K562 (cell line): ENCODE data around the gene ZNF565. TPM values are rescaled to one million over a fixed set of nuclear protein-coding genes. Genes with fewer than 3 reads are reported as not detected.

Experiments
- ATAC-seq: fragments of 200-7000 bp; cut with Tn5 transposase; 3 replicates; pipeline ENCODE4 v1.9.1; 2020; ENCODE audit warnings: moderate library complexity
- BruUV-seq: library from RNA; stranded (reverse); fragments of 400-500 nt; replicated peaks from 2 replicates; lab custom pipeline; 2021; lab: Mats Ljungman, UMichigan
- CTCF ChIA-PET: fragments of 300-600 bp; formaldehyde crosslinking; extraction: SDS; loops from one replicate; lab custom pipeline; 2021; ENCODE audit warnings: low intra/inter-chr PET ratio; lab: Yijun Ruan, JAX
- POLR2A ChIA-PET: fragments of 300-600, 350-650 bp; sonication (Branson Sonifier 250); formaldehyde crosslinking; extraction: SDS; loops from one replicate; lab custom pipeline; 2021; ENCODE audit warnings: antibody characterized with exemption, inconsistent platforms; lab: Yijun Ruan, JAX
- DNase-seq, 4 experiments: peaks; one replicate each; pipeline versions ENCODE4 v3.0.0 to v3.0.0-alpha.2; 2011 to 2018; ENCODE audit warnings: low spot score in 3 of 4, mixed read lengths in 3 of 4; ENCODE audit errors: extremely low read depth in 1 of 4
- FAIRE-seq: peaks from 2 replicates; lab custom pipeline; 2011; peaks lifted over from hg19 to GRCh38; lab: Jason Lieb, UNC
- H2AFZ ChIP-seq: 2 replicates; pipeline ENCODE4 v1.6.0; 2011; ENCODE audit warnings: low read depth, low read length, control low read depth, inconsistent platforms
- H3K27ac ChIP-seq: fragments of 200-600 bp; 3 replicates; pipeline ENCODE4 v1.8.0; 2011; ENCODE audit warnings: low read depth, mild to moderate bottlenecking, control low read depth, inconsistent platforms, low read length, moderate library complexity, mixed read lengths; ENCODE audit errors: extremely low read depth
- H3K27me3 ChIP-seq, 2 experiments: fragments of 300-600 bp in 1 of 2; 2 replicates in 1 of 2; 3 replicates in 1 of 2; pipeline versions ENCODE4 v1.6.0 to v1.8.0; 2011; ENCODE audit warnings: inconsistent platforms in 2 of 2, low read length in 2 of 2, mild to moderate bottlenecking in 1 of 2, mixed read lengths in 1 of 2, moderate library complexity in 1 of 2; ENCODE audit not compliant: control insufficient read depth in 2 of 2, insufficient read depth in 2 of 2
- H3K36me3 ChIP-seq: fragments of 300-600 bp; 3 replicates; pipeline ENCODE4 v1.8.0; 2011; ENCODE audit warnings: mild to moderate bottlenecking, low read length, inconsistent platforms; ENCODE audit not compliant: control insufficient read depth, insufficient read depth
- H3K4me1 ChIP-seq, 2 experiments: fragments of 200-600 bp in 1 of 2; replicated peaks in 1 of 2; 2 replicates in 1 of 2; 3 replicates in 1 of 2; pipeline versions ENCODE4 v1.5.1 to v1.8.0; 2011; ENCODE audit warnings: inconsistent platforms in 2 of 2, low read length in 2 of 2, mild to moderate bottlenecking in 1 of 2, mixed read lengths in 1 of 2, moderate library complexity in 1 of 2; ENCODE audit not compliant: control insufficient read depth in 2 of 2, insufficient read depth in 2 of 2
- H3K4me2 ChIP-seq: 2 replicates; pipeline ENCODE4 v1.6.1; 2011; ENCODE audit warnings: low read length, control low read depth, inconsistent platforms, mixed read lengths; ENCODE audit not compliant: insufficient read depth
- H3K4me3 ChIP-seq: fragments of 200-600 bp; sonication (generic), shearing (Covaris generic); 2 replicates; pipeline ENCODE4 v1.5.1; 2016; ENCODE audit warnings: control low read depth, inconsistent platforms
- H3K79me2 ChIP-seq: fragments of 200-600 bp; 3 replicates; pipeline ENCODE4 v1.8.0; 2011; ENCODE audit warnings: low read length, inconsistent platforms; ENCODE audit not compliant: control insufficient read depth, insufficient read depth
- H3K9ac ChIP-seq, 2 experiments: 2 replicates each; pipeline versions ENCODE4 v1.6.0 to v1.6.1; 2011; ENCODE audit warnings: low read depth in 2 of 2, low read length in 2 of 2, control low read depth in 1 of 2, inconsistent platforms in 1 of 2, mild to moderate bottlenecking in 1 of 2, mixed read lengths in 1 of 2; ENCODE audit not compliant: insufficient read depth in 1 of 2
- H3K9me1 ChIP-seq: one replicate; pipeline ENCODE4 v1.6.0; 2011; ENCODE audit warnings: inconsistent platforms, mild to moderate bottlenecking, low read length, moderate library complexity; ENCODE audit not compliant: control insufficient read depth, insufficient read depth
- H3K9me3 ChIP-seq: replicated peaks from 2 replicates; pipeline ENCODE4 v1.5.1; 2011; ENCODE audit warnings: low read depth, low read length, inconsistent platforms; ENCODE audit not compliant: control insufficient read depth, insufficient read depth
- H4K20me1 ChIP-seq: replicated peaks from 2 replicates; pipeline ENCODE4 v1.6.1; 2011; ENCODE audit warnings: low read length, inconsistent platforms, mixed read lengths; ENCODE audit not compliant: control insufficient read depth, insufficient read depth
- CGGBP1 ChIP-seq: fragments of 250-450 bp; sonication (Bioruptor Pico); IDR thresholded peaks from 2 replicates; pipeline ENCODE4 v1.9.0; 2021; ENCODE audit warnings: mild to moderate bottlenecking
- COPS2 ChIP-seq: fragments of 450-650 bp; conservative IDR thresholded peaks from 2 replicates; pipeline ENCODE4 v1.6.1; 2016; ENCODE audit warnings: mild to moderate bottlenecking, moderate library complexity
- ETS2 ChIP-seq: IDR thresholded peaks from 2 replicates; pipeline ENCODE4 v1.6.1; 2016; ENCODE audit warnings: borderline replicate concordance, missing genetic modification characterization, mild to moderate bottlenecking, moderate library complexity, missing compliant biosample characterization; ENCODE audit not compliant: poor library complexity, severe bottlenecking
- FOXA1 ChIP-seq: fragments of 450-650 bp; IDR thresholded peaks from 2 replicates; pipeline ENCODE4 v1.6.1; 2016; ENCODE audit warnings: mild to moderate bottlenecking, borderline replicate concordance
- KLF1 ChIP-seq: fragments of 450-650 bp; IDR thresholded peaks from 2 replicates; pipeline ENCODE4 v1.6.1; 2016; ENCODE audit warnings: missing genetic modification characterization, missing compliant biosample characterization
- MCM7 ChIP-seq, 2 experiments: fragments of 450-650 bp; IDR thresholded peaks; 2 replicates each; pipeline ENCODE4 v1.6.1; 2016 to 2018
- POLR3G ChIP-seq: IDR thresholded peaks from 2 replicates; pipeline ENCODE4 v1.6.1; 2011; ENCODE audit not compliant: insufficient read length, insufficient replicate concordance; ENCODE audit errors: extremely low read depth
- PRPF4 ChIP-seq: fragments of 200-400 bp; formaldehyde crosslinking; IDR thresholded peaks from one replicate; pipeline ENCODE4 v1.6.1; 2017; ENCODE audit warnings: low read length, low read depth, mild to moderate bottlenecking; ENCODE audit not compliant: insufficient read depth, poor library complexity, severe bottlenecking
- RCOR1 ChIP-seq, 2 experiments: IDR thresholded peaks; 2 replicates each; pipeline ENCODE4 v1.6.1; 2012; ENCODE audit warnings: low read depth in 2 of 2, low read length in 2 of 2, borderline replicate concordance in 1 of 2, improper control_type of control experiment in 1 of 2
- RFX7 ChIP-seq: fragments of 250-450 bp; sonication (Bioruptor Pico); IDR thresholded peaks from 2 replicates; pipeline ENCODE4 v1.5.1; 2021; ENCODE audit warnings: mild to moderate bottlenecking
- RNF219 ChIP-seq: fragments of 250-450 bp; sonication (Bioruptor Pico); IDR thresholded peaks from 2 replicates; pipeline ENCODE4 v1.5.0; 2022; ENCODE audit warnings: mild to moderate bottlenecking
- SP2 ChIP-seq: IDR thresholded peaks from 2 replicates; pipeline ENCODE4 v1.6.1; 2011; ENCODE audit warnings: mild to moderate bottlenecking, low read depth, low read length, moderate library complexity; ENCODE audit not compliant: poor library complexity, severe bottlenecking; ENCODE audit errors: extremely low read depth
- SRSF7 ChIP-seq: fragments of 200-400 bp; formaldehyde crosslinking; optimal IDR thresholded peaks from 2 replicates; pipeline ENCODE3; 2017; ENCODE audit warnings: mild to moderate bottlenecking, low read depth, low read length
- U2AF1 ChIP-seq: fragments of 200-400 bp; formaldehyde crosslinking; optimal IDR thresholded peaks from 2 replicates; pipeline ENCODE3; 2017; ENCODE audit warnings: mild to moderate bottlenecking, low read depth, low read length, moderate library complexity
- U2AF2 ChIP-seq: fragments of 200-400 bp; formaldehyde crosslinking; optimal IDR thresholded peaks from 2 replicates; pipeline ENCODE3; 2017; ENCODE audit warnings: low read depth, mild to moderate bottlenecking, low read length
- ZFP1 ChIP-seq: fragments of 450-650 bp; formaldehyde crosslinking; IDR thresholded peaks from 2 replicates; pipeline ENCODE4 v1.4.0; 2020; ENCODE audit warnings: mild to moderate bottlenecking, mixed read lengths
- ZNF175 ChIP-seq: fragments of 200-800 bp; sonication (Bioruptor generic); IDR thresholded peaks from 2 replicates; pipeline ENCODE4 v1.6.1; 2016; ENCODE audit warnings: low read depth, mild to moderate bottlenecking, missing genetic modification characterization, missing compliant biosample characterization
- ZNF408 ChIP-seq: fragments of 250-450 bp; sonication (Bioruptor Pico); IDR thresholded peaks from 2 replicates; pipeline ENCODE4 v1.4.0; 2020; ENCODE audit warnings: low read depth, mild to moderate bottlenecking, moderate library complexity
- WGBS: fragments of 100-300 bp; shearing (Covaris generic); methylation state at CpG from one replicate; pipeline ENCODE4 v1.1.6; 2016; ENCODE audit warnings: low coverage, mixed read lengths; ENCODE audit not compliant: insufficient coverage; ENCODE audit errors: missing lambda C conversion rate; 5-methylcytosine and 5-hydroxymethylcytosine counted together
- in situ Hi-C: fragments of 300-500 bp; cut with MboI; formaldehyde crosslinking; loops from 4 replicates; pipeline ENCODE4 v1.15.0; 2018; ENCODE audit warnings: inconsistent platforms, mixed read lengths
- intact Hi-C: fragments of 100-400 bp; cut with micrococcal nuclease; formaldehyde crosslinking; loops from 2 replicates; pipeline ENCODE4 v1.14.2; 2022
- polyA plus RNA-seq, 8 experiments: library from polyadenylated mRNA; depleted of rRNA in 4 of 8; stranded (reverse) in 5 of 8; unstranded in 3 of 8; fragments of >200 nt; fragmentation: Nextera tagmentation in 2 of 8; fragmentation: Illumina TruSeq in 1 of 8; extraction: Ambion mirVana in 2 of 8; extraction: Trizol in 1 of 8; gene quantifications; 2 replicates each; pipeline versions ENCODE4 v1.2.1 to v1.2.3, GENCODE V29; 2011 to 2014; ENCODE audit warnings: inconsistent platforms in 1 of 8, missing spikeins in 1 of 8
- total RNA-seq, 7 experiments: library from RNA; depleted of rRNA in 6 of 7; stranded (reverse); fragments of >200 nt in 6 of 7; fragmentation: Illumina TruSeq in 2 of 7; extraction: Trizol in 2 of 7; gene quantifications; 2 replicates each; pipeline versions ENCODE4 v1.2.1 to v1.2.3, GENCODE V29; 2011 to 2021; ENCODE audit warnings: low replicate concordance in 1 of 7

Gene ZNF565
- total and polyA plus RNA-seq, 9 of the 15 experiments (the other 6 are each of a cell fraction or from before 2014, with no cell fraction given) = 1.3 to 3.2 (median 2.6) TPM

GRCh38 chr19:36258028-36258875, 43.8 kb upstream of the ZNF565 start:
- intact Hi-C loops (no loop called here), in situ Hi-C loops (loop anchor here (5.0 kb wide), 1 partner anchor 44 kb away; no protein-coding TSS in a partner anchor)
- 21% methylated on average over 27 of the region's 29 CpGs for WGBS
- no peak overlapping the region for H3K27ac ChIP-seq
- H4K20me1 ChIP-seq = no peaks in the 10 kb centered on the region
- no TSS peak for BruUV-seq
- H3K9me1 ChIP-seq = no peaks in the 10 kb centered on the region
- no peak overlapping the region for H3K4me2 ChIP-seq
- H3K27me3 ChIP-seq = peaks cover 4 to 37% of the 10 kb centered on the region in 2 experiments; a peak in 3 of 5 replicates
- TF ChIP-seq U2AF2 (no peak), MCM7 (IDR thresholded peaks at IDR 0.05) (no peak), RCOR1 (IDR thresholded peaks at IDR 0.05; ENCODE audit: borderline replicate concordance in 1 of 2, low read depth in 2 of 2, low read length in 2 of 2) (no peak), ZFP1 (CRISPR knock-in tag) (no peak), SP2 (no peak), ZNF175 (no peak), FOXA1 (no peak), U2AF1 (no peak), ZNF408 (CRISPR knock-in tag) (no peak), COPS2 (no peak), ETS2 (tag) (no peak), PRPF4 (no peak), SRSF7 (no peak), CGGBP1 (CRISPR knock-in tag) (no peak), POLR3G (no peak), RNF219 (CRISPR knock-in tag) (no peak), RFX7 (CRISPR knock-in tag) (no peak), KLF1 (tag) (no peak)
- FAIRE-seq = no peak
- H3K79me2 ChIP-seq = no peaks in the 10 kb centered on the region
- POLR2A ChIA-PET = no interaction called here
- peaks cover 0 to 13% of the 10 kb centered on the region in 2 experiments; a peak in 2 of 5 replicates for H3K4me1 ChIP-seq
- H3K36me3 ChIP-seq = no peaks in the 10 kb centered on the region
- CTCF ChIA-PET = no interaction called here
- no peak for ATAC-seq
- H2AFZ ChIP-seq = no peak overlapping the region
- no peak for DNase-seq
- no peaks in the 10 kb centered on the region for H3K9me3 ChIP-seq
- H3K9ac ChIP-seq = no peak overlapping the region
- no peak overlapping the region for H3K4me3 ChIP-seq
